Calu3 (cell line): Measurements from ENCODE around the gene TMEM184A. TPM values are rescaled to one million over a fixed set of nuclear protein-coding genes. Genes with fewer than 3 reads are reported as not detected.

Source experiments
- Bru-seq: library from RNA; stranded (reverse); fragments of 400-500 nt; gene quantifications from one replicate; lab custom pipeline; 2021; lab: Mats Ljungman, UMichigan
- BruChase-seq, 2 experiments: library from RNA; stranded (reverse); fragments of 400-500 nt; gene quantifications; one replicate each; lab custom pipeline; 2021; lab: Mats Ljungman, UMichigan
- BruUV-seq: library from RNA; stranded (reverse); fragments of 400-500 nt; replicated peaks from 2 replicates; lab custom pipeline; 2021; lab: Mats Ljungman, UMichigan
- CTCF ChIA-PET: fragments of 300-600 bp; sonication (Branson Sonifier 250); formaldehyde crosslinking; loops from one replicate; lab custom pipeline; 2022; ENCODE audit warnings: antibody characterized with exemption; lab: Charles Lee
- DNase-seq: peaks from one replicate; pipeline ENCODE4 v3.0.0; 2022
- H3K27ac Mint-ChIP-seq: one replicate; pipeline ENCODE4 v1.8.0; 2022; ENCODE audit warnings: mixed read lengths; ENCODE audit not compliant: unreplicated experiment
- H3K27me3 Mint-ChIP-seq: one replicate; pipeline ENCODE4 v1.8.0; 2022; ENCODE audit warnings: mixed read lengths; ENCODE audit not compliant: unreplicated experiment
- H3K36me3 Mint-ChIP-seq: one replicate; pipeline ENCODE4 v1.8.0; 2022; ENCODE audit warnings: mild to moderate bottlenecking, moderate library complexity, mixed read lengths; ENCODE audit not compliant: insufficient read depth, unreplicated experiment
- H3K4me1 Mint-ChIP-seq: one replicate; pipeline ENCODE4 v1.8.0; 2022; ENCODE audit warnings: mild to moderate bottlenecking, low read depth, mixed read lengths; ENCODE audit not compliant: unreplicated experiment
- H3K4me3 Mint-ChIP-seq: one replicate; pipeline ENCODE4 v1.8.0; 2022; ENCODE audit warnings: mild to moderate bottlenecking, low read depth, moderate library complexity, mixed read lengths; ENCODE audit not compliant: unreplicated experiment
- H3K9me3 Mint-ChIP-seq: one replicate; pipeline ENCODE4 v1.8.0; 2022; ENCODE audit warnings: low read depth, mixed read lengths; ENCODE audit not compliant: unreplicated experiment
- CTCF ChIP-seq: fragments of 200-600 bp; IDR thresholded peaks from one replicate; pipeline ENCODE4 v1.8.0; 2022; ENCODE audit warnings: antibody characterized with exemption; ENCODE audit not compliant: unreplicated experiment
- intact Hi-C: fragments of 100-400 bp; cut with micrococcal nuclease; formaldehyde crosslinking; loops from one replicate; pipeline ENCODE4 v1.10.0; 2022; ENCODE audit not compliant: unreplicated experiment
- long read RNA-seq: library from polyadenylated mRNA; stranded (forward); transcript quantifications from one replicate; pipeline ENCODE4 v2.0.0, GENCODE V29; 2022
- total RNA-seq: library from RNA; stranded (reverse); gene quantifications from 2 replicates; pipeline ENCODE4 v1.2.3, GENCODE V29; 2022

The TMEM184A gene
- 61.9 and 75.8 TPM in 2 replicates for total RNA-seq
- Bru-seq, nascent RNA = percentile 55 among the genes with signal in this experiment
- percentile 81 among the genes with signal in this experiment for BruChase-seq, experiment 1, labeled RNA remaining after a 6-hour chase
- percentile 72 among the genes with signal in this experiment for BruChase-seq, experiment 2, labeled RNA remaining after a 2-hour chase
- long read RNA-seq, full-length matches to known transcripts = 26 of 83 reads
- long read RNA-seq, partial matches to known transcripts = 10 of 83 reads
- long read RNA-seq, other reads (novel, unspliced or antisense) = 47 of 83 reads

- intact Hi-C loops = loop anchor here (2.0 to 5.0 kb wide), 2 partner anchors 23 to 49 kb away; no protein-coding TSS in a partner anchor
- no TSS peak for BruUV-seq
- peaks cover 78% of the 10 kb centered on the region for H3K36me3 Mint-ChIP-seq
- TF ChIP-seq CTCF = peak; percentile 97
- no peaks in the 10 kb centered on the region for H3K9me3 Mint-ChIP-seq
- CTCF ChIA-PET = interaction anchor here (0.6 to 2.5 kb wide), 20 partner anchors 11 to 972 kb away, joined by 3 to 29 read pairs (median 6); partner anchors contain the start of gene INTS1
- H3K27me3 Mint-ChIP-seq = no peaks in the 10 kb centered on the region
- DNase-seq = peak; percentile 100
- peak within 1 kb of the TSS; percentile 79 for H3K4me3 Mint-ChIP-seq
- peaks cover 52% of the 10 kb centered on the region for H3K4me1 Mint-ChIP-seq
- H3K27ac Mint-ChIP-seq = peak within 1 kb of the TSS; percentile 94
These were observed at the start of gene TMEM184A for GRCh38 chr7:1555813-1556543. TMEM184A (minus strand) TSS chr7:1556205; CDS start chr7:1555484, 721 bp downstream.

- no peak for TF ChIP-seq CTCF
- CTCF ChIA-PET = interaction anchor here (0.5 kb wide), 1 partner anchor 60 kb away, joined by 3 read pairs; no protein-coding TSS in a partner anchor
- intact Hi-C loops = no loop called here
These were observed 48.4 kb upstream of the TMEM184A start for GRCh38 chr7:1604383-1604782.

GRCh38 chr7:1603346-1604225 lies 47.6 kb upstream of the TMEM184A start:
- Mint-ChIP-seq H3K27me3 (peaks cover 100% of the 10 kb centered on the region), H3K4me3 (no peak overlapping the region), H3K4me1 (no peaks in the 10 kb centered on the region), H3K36me3 (no peaks in the 10 kb centered on the region), H3K27ac (no peak overlapping the region), H3K9me3 (no peaks in the 10 kb centered on the region)
- TF ChIP-seq CTCF = no peak
- CTCF ChIA-PET = no interaction called here
- BruUV-seq = no TSS peak
- no peak for DNase-seq
- intact Hi-C loops = no loop called here

More at GRCh38 chr7:1604383-1604782, 48.4 kb upstream of the TMEM184A start:
- Mint-ChIP-seq H3K36me3 (no peaks in the 10 kb centered on the region), H3K4me1 (no peaks in the 10 kb centered on the region), H3K4me3 (no peak overlapping the region), H3K27ac (no peak overlapping the region), H3K9me3 (no peaks in the 10 kb centered on the region), H3K27me3 (peaks cover 100% of the 10 kb centered on the region)
- no peak for DNase-seq
- BruUV-seq = no TSS peak

GRCh38 chr7:1602386-1602785 lies 46.4 kb upstream of the TMEM184A start:
- Mint-ChIP-seq H3K4me1 (no peaks in the 10 kb centered on the region), H3K27ac (no peak overlapping the region), H3K4me3 (no peak overlapping the region), H3K27me3 (peaks cover 100% of the 10 kb centered on the region), H3K9me3 (no peaks in the 10 kb centered on the region), H3K36me3 (no peaks in the 10 kb centered on the region)
- intact Hi-C loops = no loop called here
- CTCF ChIA-PET = no interaction called here
- BruUV-seq = no TSS peak
- DNase-seq = no peak
- TF ChIP-seq CTCF = no peak
